ENCODE data around the gene FUT7. TPM values are rescaled to one million over a fixed set of nuclear protein-coding genes. Genes with fewer than 3 reads are reported as not detected.
A peak's percentile ranks its signal among the peaks of the same experiment; 100 is the strongest.

Gene FUT7
- total and polyA plus RNA-seq, 2 of the 13 experiments (the other 11 are each of a cell fraction or from before 2014, with no cell fraction given), result 0.05 TPM; not detected in 1

DNA sequence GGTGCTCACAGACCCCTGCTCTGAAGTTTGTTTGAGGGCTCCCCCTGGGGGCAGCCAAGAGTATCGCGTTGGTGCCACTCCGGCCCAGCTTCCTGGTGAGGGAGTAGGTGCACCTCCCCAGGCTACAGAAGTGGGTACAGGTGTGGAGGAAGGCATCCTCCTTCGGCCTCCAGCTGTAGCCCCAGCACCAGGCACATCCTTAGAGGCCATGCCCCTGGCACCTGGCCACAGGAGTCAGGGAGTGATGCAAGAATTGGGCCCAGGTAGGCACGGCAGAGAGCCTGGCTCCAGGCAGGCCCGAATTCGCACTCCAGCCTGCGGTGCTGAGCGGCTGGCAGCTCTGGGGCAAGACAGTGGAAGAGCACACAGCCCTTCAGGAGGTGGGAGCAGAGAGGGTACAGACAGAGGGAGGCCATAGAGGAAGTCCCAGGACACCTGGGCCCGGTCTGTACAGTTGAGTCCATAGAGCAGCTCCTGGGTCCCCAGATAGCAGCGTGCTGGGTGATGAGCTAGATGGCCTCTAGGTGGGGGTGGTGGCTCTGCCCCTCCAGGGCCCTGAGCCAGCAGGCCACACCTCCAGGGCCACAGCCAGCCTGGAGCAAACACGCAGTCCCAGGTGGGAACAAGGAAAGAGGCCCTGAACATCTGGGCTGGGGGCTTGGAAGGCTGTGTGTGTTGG lies 36.1 kb upstream of the FUT7 start:
- peak; percentile 82 for DNase-seq (ENCODE audit: low spot score)
- FAIRE-seq, result peak; percentile 92
- peaks cover 35% of the 10 kb centered on the region for H3K4me1 ChIP-seq (ENCODE audit: insufficient read depth, low read length)
- POLR2A ChIA-PET, result interaction anchor here (0.6 to 6.0 kb wide), 12 partner anchors 9 to 268 kb away, joined by 3 to 105 read pairs (median 4); partner anchors contain the start of genes ENTPD2, MAN1B1, NPDC1 and TOR4A
- H3K4me3 ChIP-seq (replicated peaks in 1 of 3; ENCODE audit: insufficient read depth in 1 of 3, low read depth in 2 of 3, low read length in 3 of 3), result peak overlapping the region; percentile 58 to 88 (median 74); a peak in 5 of 6 replicates
- H4K20me1 ChIP-seq (ENCODE audit: insufficient read depth, low read length), result peaks cover 7% of the 10 kb centered on the region; the same call in 1 of the 2 replicates
- in situ Hi-C loops (cut with HindIII; ENCODE audit: extremely low pct_ligation_motif_present, low pct_unique_long_range_greater_than_20kb) (no loop called here), intact Hi-C loops (cut with micrococcal nuclease; ENCODE audit: unreplicated experiment) (loop anchor here (1.0 kb wide), 1 partner anchor 22 kb away; the partner anchor contains the start of gene NPDC1)
- peak; percentile 82 for ATAC-seq
- no peaks in the 10 kb centered on the region for H3K9me3 ChIP-seq (ENCODE audit: low read length)
- CTCF ChIA-PET (ENCODE audit: low intra/inter-chr PET ratio, low total read pairs), result interaction anchor here (0.8 to 2.2 kb wide), 6 partner anchors 18 to 48 kb away, joined by 3 to 25 read pairs (median 4); partner anchors contain the start of genes ABCA2, MAN1B1 and NPDC1
- no peak overlapping the region for H2AFZ ChIP-seq (ENCODE audit: low read length)
- H3K79me2 ChIP-seq (ENCODE audit: insufficient read depth, low read length), result peaks cover 13% of the 10 kb centered on the region
- no peaks in the 10 kb centered on the region; a peak in 1 of 5 replicates for H3K27me3 ChIP-seq (ENCODE audit: control insufficient read depth in 1 of 2, insufficient read depth in 2 of 2, low read length in 2 of 2)
- H3K27ac ChIP-seq (ENCODE audit: extremely low read length, insufficient read depth, low read length), result peak overlapping the region; percentile 41
- peak overlapping the region; percentile 96 for H3K4me2 ChIP-seq (ENCODE audit: low read depth, low read length)
- peak overlapping the region; percentile 67; the same call in 1 of the 2 replicates for H3K9ac ChIP-seq (ENCODE audit: insufficient read depth, low read depth, low read length)
- no TSS peak for BruUV-seq (replicated peaks)
- WGBS (ENCODE audit: low lambda C conversion rate), result 0% methylated on average over 2 of the region's 12 CpGs
- peaks cover 3 to 16% of the 10 kb centered on the region in 2 experiments; a peak in 2 of 5 replicates for H3K36me3 ChIP-seq (replicated peaks in 1 of 2; ENCODE audit: control insufficient read depth in 1 of 2, insufficient read depth in 2 of 2, low read length in 2 of 2)
- TF ChIP-seq, protein P1, sequence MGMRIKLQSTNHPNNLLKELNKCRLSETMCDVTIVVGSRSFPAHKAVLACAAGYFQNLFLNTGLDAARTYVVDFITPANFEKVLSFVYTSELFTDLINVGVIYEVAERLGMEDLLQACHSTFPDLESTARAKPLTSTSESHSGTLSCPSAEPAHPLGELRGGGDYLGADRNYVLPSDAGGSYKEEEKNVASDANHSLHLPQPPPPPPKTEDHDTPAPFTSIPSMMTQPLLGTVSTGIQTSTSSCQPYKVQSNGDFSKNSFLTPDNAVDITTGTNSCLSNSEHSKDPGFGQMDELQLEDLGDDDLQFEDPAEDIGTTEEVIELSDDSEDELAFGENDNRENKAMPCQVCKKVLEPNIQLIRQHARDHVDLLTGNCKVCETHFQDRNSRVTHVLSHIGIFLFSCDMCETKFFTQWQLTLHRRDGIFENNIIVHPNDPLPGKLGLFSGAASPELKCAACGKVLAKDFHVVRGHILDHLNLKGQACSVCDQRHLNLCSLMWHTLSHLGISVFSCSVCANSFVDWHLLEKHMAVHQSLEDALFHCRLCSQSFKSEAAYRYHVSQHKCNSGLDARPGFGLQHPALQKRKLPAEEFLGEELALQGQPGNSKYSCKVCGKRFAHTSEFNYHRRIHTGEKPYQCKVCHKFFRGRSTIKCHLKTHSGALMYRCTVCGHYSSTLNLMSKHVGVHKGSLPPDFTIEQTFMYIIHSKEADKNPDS (CRISPR knock-in tag; IDR thresholded peaks at IDR 0.05), result peak; percentile 81; the same call in 1 of the 2 replicates
- TF ChIP-seq, protein P2, sequence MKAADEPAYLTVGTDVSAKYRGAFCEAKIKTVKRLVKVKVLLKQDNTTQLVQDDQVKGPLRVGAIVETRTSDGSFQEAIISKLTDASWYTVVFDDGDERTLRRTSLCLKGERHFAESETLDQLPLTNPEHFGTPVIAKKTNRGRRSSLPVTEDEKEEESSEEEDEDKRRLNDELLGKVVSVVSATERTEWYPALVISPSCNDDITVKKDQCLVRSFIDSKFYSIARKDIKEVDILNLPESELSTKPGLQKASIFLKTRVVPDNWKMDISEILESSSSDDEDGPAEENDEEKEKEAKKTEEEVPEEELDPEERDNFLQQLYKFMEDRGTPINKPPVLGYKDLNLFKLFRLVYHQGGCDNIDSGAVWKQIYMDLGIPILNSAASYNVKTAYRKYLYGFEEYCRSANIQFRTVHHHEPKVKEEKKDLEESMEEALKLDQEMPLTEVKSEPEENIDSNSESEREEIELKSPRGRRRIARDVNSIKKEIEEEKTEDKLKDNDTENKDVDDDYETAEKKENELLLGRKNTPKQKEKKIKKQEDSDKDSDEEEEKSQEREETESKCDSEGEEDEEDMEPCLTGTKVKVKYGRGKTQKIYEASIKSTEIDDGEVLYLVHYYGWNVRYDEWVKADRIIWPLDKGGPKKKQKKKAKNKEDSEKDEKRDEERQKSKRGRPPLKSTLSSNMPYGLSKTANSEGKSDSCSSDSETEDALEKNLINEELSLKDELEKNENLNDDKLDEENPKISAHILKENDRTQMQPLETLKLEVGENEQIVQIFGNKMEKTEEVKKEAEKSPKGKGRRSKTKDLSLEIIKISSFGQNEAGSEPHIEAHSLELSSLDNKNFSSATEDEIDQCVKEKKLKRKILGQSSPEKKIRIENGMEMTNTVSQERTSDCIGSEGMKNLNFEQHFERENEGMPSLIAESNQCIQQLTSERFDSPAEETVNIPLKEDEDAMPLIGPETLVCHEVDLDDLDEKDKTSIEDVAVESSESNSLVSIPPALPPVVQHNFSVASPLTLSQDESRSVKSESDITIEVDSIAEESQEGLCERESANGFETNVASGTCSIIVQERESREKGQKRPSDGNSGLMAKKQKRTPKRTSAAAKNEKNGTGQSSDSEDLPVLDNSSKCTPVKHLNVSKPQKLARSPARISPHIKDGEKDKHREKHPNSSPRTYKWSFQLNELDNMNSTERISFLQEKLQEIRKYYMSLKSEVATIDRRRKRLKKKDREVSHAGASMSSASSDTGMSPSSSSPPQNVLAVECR (CRISPR knock-in tag; IDR thresholded peaks at IDR 0.05; ENCODE audit: borderline replicate concordance), result peak; percentile 83
- peak; percentile 68 for TF ChIP-seq STAG1 (CRISPR knock-in tag; IDR thresholded peaks at IDR 0.05)
- TF ChIP-seq MED1 (CRISPR knock-in tag; IDR thresholded peaks at IDR 0.05), result no peak
- no peak for TF ChIP-seq SMAD1 (CRISPR knock-in tag; IDR thresholded peaks at IDR 0.05; ENCODE audit: borderline replicate concordance, low read depth)
- TF ChIP-seq HMGA1 (CRISPR knock-in tag; conservative IDR thresholded peaks at IDR 0.05), result no peak
- no peak for TF ChIP-seq EP300 (IDR thresholded peaks at IDR 0.05; ENCODE audit: low read depth in 2 of 2, low read length in 2 of 2)
- no peak for TF ChIP-seq EP300 (CRISPR knock-in tag; IDR thresholded peaks at IDR 0.05; ENCODE audit: borderline replicate concordance)
- TF ChIP-seq CHD4 (IDR thresholded peaks at IDR 0.05; ENCODE audit: borderline replicate concordance, low read length), result peak; percentile 48; the same call in 1 of the 2 replicates
- TF ChIP-seq ZFP62 (CRISPR knock-in tag; IDR thresholded peaks at IDR 0.05), result no peak
- no peak for TF ChIP-seq ZNF569 (CRISPR knock-in tag; IDR thresholded peaks at IDR 0.05; ENCODE audit: borderline replicate concordance)
- TF ChIP-seq ZNF3 (CRISPR knock-in tag; IDR thresholded peaks at IDR 0.05), result no peak
- TF ChIP-seq ZNF430 (CRISPR knock-in tag; IDR thresholded peaks at IDR 0.05), result no peak
- peak; percentile 4; the same call in 1 of the 2 replicates for TF ChIP-seq FOXO1 (CRISPR knock-in tag; IDR thresholded peaks at IDR 0.05)
- TF ChIP-seq MXI1 (IDR thresholded peaks at IDR 0.05; ENCODE audit: borderline replicate concordance, low read depth, low read length), result peak; percentile 56; the same call in 1 of the 3 replicates
- TF ChIP-seq, protein P3, sequence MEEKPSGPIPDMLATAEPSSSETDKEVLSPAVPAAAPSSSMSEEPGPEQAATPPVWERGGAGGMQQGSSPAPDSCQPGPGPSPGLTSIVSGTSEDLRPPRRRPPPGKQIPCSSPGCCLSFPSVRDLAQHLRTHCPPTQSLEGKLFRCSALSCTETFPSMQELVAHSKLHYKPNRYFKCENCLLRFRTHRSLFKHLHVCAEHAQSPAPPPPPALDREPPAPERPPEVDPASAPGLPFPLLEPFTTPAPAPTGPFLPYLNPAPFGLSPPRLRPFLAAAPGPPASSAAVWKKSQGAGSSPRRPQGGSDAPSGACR (CRISPR knock-in tag; IDR thresholded peaks at IDR 0.05), result peak; percentile 95; the same call in 1 of the 2 replicates
- 0 out of 2 replicates have a peak, but pooled peaks have one; percentile 38 for TF ChIP-seq NFKB2 (CRISPR knock-in tag; IDR thresholded peaks at IDR 0.05; ENCODE audit: borderline replicate concordance)
